GM12878 (cell line): Measurements from ENCODE around the gene PF4V1. TPM values are rescaled to one million over a fixed set of nuclear protein-coding genes. Genes with fewer than 3 reads are reported as not detected.

ENCODE experiments used
- ATAC-seq: fragments of 200-7000 bp; cut with Tn5 transposase; 3 replicates; pipeline ENCODE4 v1.9.1; 2020; ENCODE audit warnings: mild to moderate bottlenecking, moderate library complexity
- BruUV-seq: library from RNA; stranded (reverse); fragments of 400-500 nt; replicated peaks from 2 replicates; lab custom pipeline; 2021; lab: Mats Ljungman, UMichigan
- CTCF ChIA-PET: fragments of 300-600 bp; sonication (Branson Sonifier 250); formaldehyde crosslinking; extraction: SDS; loops from one replicate; lab custom pipeline; 2021; ENCODE audit warnings: inconsistent platforms; lab: Yijun Ruan, JAX
- POLR2A ChIA-PET: fragments of 350-600 bp; formaldehyde crosslinking; extraction: SDS; loops from one replicate; lab custom pipeline; 2021; ENCODE audit warnings: inconsistent platforms; lab: Charles Lee
- RAD21 ChIA-PET: fragments of 300-600 bp; sonication (Branson Sonifier 250); formaldehyde crosslinking; loops from one replicate; lab custom pipeline; 2023; ENCODE audit warnings: antibody characterized with exemption; ENCODE audit not compliant: unreplicated experiment; lab: Charles Lee
- SMC1A ChIA-PET: fragments of 300-600 bp; sonication (Branson Sonifier 250); formaldehyde crosslinking; loops from one replicate; lab custom pipeline; 2023; ENCODE audit not compliant: unreplicated experiment, uncharacterized antibody; lab: Charles Lee
- DNase-seq: peaks from one replicate; pipeline ENCODE4 v3.0.0-alpha.2; 2011; ENCODE audit warnings: low read depth, low spot score
- FAIRE-seq: peaks from 3 replicates; lab custom pipeline; 2011; peaks lifted over from hg19 to GRCh38; lab: Jason Lieb, UNC
- H2AFZ ChIP-seq: 2 replicates; pipeline ENCODE4 v1.6.0; 2011; ENCODE audit warnings: low read depth, low read length, control low read depth; ENCODE audit not compliant: control insufficient read depth
- H3K27ac ChIP-seq: 2 replicates; pipeline ENCODE4 v1.5.1; 2011; ENCODE audit warnings: control low read depth; ENCODE audit not compliant: control insufficient read depth, insufficient read depth
- H3K27me3 ChIP-seq, 2 experiments: replicated peaks in 1 of 2; 2 replicates each; pipeline versions ENCODE4 v1.6.0 to v1.6.1; 2011; ENCODE audit warnings: low read length in 1 of 2; ENCODE audit not compliant: control insufficient read depth in 2 of 2, insufficient read depth in 2 of 2
- H3K36me3 ChIP-seq, 2 experiments: 2 replicates each; pipeline ENCODE4 v1.5.1; 2011; ENCODE audit warnings: low read length in 1 of 2; ENCODE audit not compliant: control insufficient read depth in 2 of 2, insufficient read depth in 2 of 2
- H3K4me1 ChIP-seq: 2 replicates; pipeline ENCODE4 v1.6.1; 2011; ENCODE audit warnings: mild to moderate bottlenecking, low read length, moderate library complexity, mixed read lengths; ENCODE audit not compliant: control insufficient read depth, insufficient read depth
- H3K4me2 ChIP-seq: 2 replicates; pipeline ENCODE4 v1.6.0; 2011; ENCODE audit warnings: control low read depth; ENCODE audit not compliant: control insufficient read depth, insufficient read depth
- H3K4me3 ChIP-seq: fragments of 200-600 bp; sonication (generic); 2 replicates; pipeline ENCODE4 v1.5.1; 2016
- H3K79me2 ChIP-seq: 2 replicates; pipeline ENCODE4 v1.6.0; 2011; ENCODE audit warnings: low read length; ENCODE audit not compliant: control insufficient read depth, insufficient read depth
- H3K9ac ChIP-seq: 2 replicates; pipeline ENCODE4 v1.8.0; 2011; ENCODE audit warnings: low read length, control low read depth, mixed read lengths; ENCODE audit not compliant: control insufficient read depth, insufficient read depth
- H3K9me3 ChIP-seq: replicated peaks from 3 replicates; pipeline ENCODE4 v1.5.1; 2011; ENCODE audit warnings: mild to moderate bottlenecking, low read length; ENCODE audit not compliant: control insufficient read depth, insufficient read depth
- H4K20me1 ChIP-seq: 2 replicates; pipeline ENCODE4 v1.6.0; 2011; ENCODE audit not compliant: control insufficient read depth, insufficient read depth
- BACH1 ChIP-seq: fragments of 450-650 bp; IDR thresholded peaks from 2 replicates; pipeline ENCODE4 v1.6.1; 2017; ENCODE audit warnings: mild to moderate bottlenecking, borderline replicate concordance
- BRCA1 ChIP-seq: IDR thresholded peaks from 2 replicates; pipeline ENCODE4 v1.6.1; 2011; ENCODE audit warnings: low read depth, low read length, improper control_type of control experiment
- ESRRA ChIP-seq: IDR thresholded peaks from 2 replicates; pipeline ENCODE4 v1.6.1; 2012; ENCODE audit warnings: mild to moderate bottlenecking, low read length, improper control_type of control experiment
- HDAC2 ChIP-seq: fragments of 200-600 bp; sonication (generic); IDR thresholded peaks from 2 replicates; pipeline ENCODE4 v1.6.1; 2017
- HDGF ChIP-seq: fragments of 450-650 bp; IDR thresholded peaks from 2 replicates; pipeline ENCODE4 v1.6.1; 2016; ENCODE audit warnings: antibody characterized with exemption
- JUND ChIP-seq: IDR thresholded peaks from 2 replicates; pipeline ENCODE4 v1.6.1; 2012; ENCODE audit warnings: low read depth, mild to moderate bottlenecking, low read length, improper control_type of control experiment, moderate library complexity
- NBN ChIP-seq: fragments of 450-650 bp; IDR thresholded peaks from 2 replicates; pipeline ENCODE4 v1.6.1; 2016
- NRF1 ChIP-seq: conservative IDR thresholded peaks from 2 replicates; pipeline ENCODE4 v1.6.1; 2011; ENCODE audit warnings: mild to moderate bottlenecking, low read depth, low read length, improper control_type of control experiment
- PAX8 ChIP-seq: fragments of 450-650 bp; IDR thresholded peaks from 2 replicates; pipeline ENCODE4 v1.6.1; 2017; ENCODE audit warnings: mild to moderate bottlenecking, moderate library complexity
- RAD21 ChIP-seq: IDR thresholded peaks from 2 replicates; pipeline ENCODE4 v1.6.1; 2011; ENCODE audit warnings: mild to moderate bottlenecking, low read depth, low read length, moderate library complexity; ENCODE audit not compliant: insufficient read depth
- RAD51 ChIP-seq: fragments of 450-650 bp; IDR thresholded peaks from 2 replicates; pipeline ENCODE4 v1.6.1; 2016; ENCODE audit warnings: moderate library complexity, mild to moderate bottlenecking, inconsistent platforms
- SMARCA5 ChIP-seq: fragments of 450-650 bp; IDR thresholded peaks from 2 replicates; pipeline ENCODE4 v1.6.1; 2017; ENCODE audit warnings: mild to moderate bottlenecking
- TBL1XR1 ChIP-seq: IDR thresholded peaks from 2 replicates; pipeline ENCODE4 v1.6.1; 2012; ENCODE audit warnings: low read depth, low read length, improper control_type of control experiment
- TCF12 ChIP-seq: IDR thresholded peaks from 2 replicates; pipeline ENCODE4 v1.6.1; 2011; ENCODE audit warnings: low read depth, mild to moderate bottlenecking, low read length
- YY1 ChIP-seq: IDR thresholded peaks from 2 replicates; pipeline ENCODE4 v1.6.1; 2011; ENCODE audit warnings: low read depth, mild to moderate bottlenecking, low read length
- ZNF384 ChIP-seq: IDR thresholded peaks from 2 replicates; pipeline ENCODE4 v1.6.1; 2012; ENCODE audit warnings: low read depth, mild to moderate bottlenecking, low read length, improper control_type of control experiment, borderline replicate concordance
- WGBS: methylation state at CpG from one replicate; pipeline ENCODE4 v1.1.6; 2016; ENCODE audit warnings: low lambda C conversion rate; ENCODE audit not compliant: insufficient replicate concordance, insufficient coverage; ENCODE audit errors: missing lambda C conversion rate; 5-methylcytosine and 5-hydroxymethylcytosine counted together
- in situ Hi-C: fragments of 300-500 bp; cut with MboI; formaldehyde crosslinking; loops from 9 replicates; pipeline ENCODE4 v1.14.3; 2018; ENCODE audit warnings: mixed read lengths
- intact Hi-C: fragments of 100-400 bp; cut with micrococcal nuclease; formaldehyde crosslinking; loops from one replicate; pipeline ENCODE4 v1.14.2; 2022; ENCODE audit not compliant: unreplicated experiment
- polyA plus RNA-seq, 11 experiments: library from polyadenylated mRNA; depleted of rRNA in 4 of 11; unstranded in 6 of 11; stranded (reverse) in 5 of 11; fragments of >200 nt; fragmentation: Nextera tagmentation in 4 of 11; fragmentation: Illumina TruSeq in 1 of 11; extraction: Ambion mirVana in 4 of 11; extraction: Trizol in 1 of 11; gene quantifications; 1 replicate in 1 of 11; 2 replicates in 10 of 11; pipeline versions ENCODE4 v1.2.1 to v1.2.3, GENCODE V29; 2011 to 2016; ENCODE audit warnings: inconsistent platforms in 2 of 11, missing spikeins in 2 of 11, low read depth in 1 of 11
- total RNA-seq, 4 experiments: library from RNA; depleted of rRNA in 3 of 4; stranded (reverse); fragments of >200 nt in 3 of 4; fragmentation: Illumina TruSeq in 1 of 4; extraction: Trizol in 1 of 4; gene quantifications; 2 replicates each; pipeline versions ENCODE4 v1.2.1 to v1.2.3, GENCODE V29; 2013 to 2021
- TF ChIP-seq, protein P1 (sequence below): IDR thresholded peaks from 2 replicates; pipeline ENCODE4 v1.6.1; 2011; ENCODE audit warnings: low read depth, low read length, improper control_type of control experiment, borderline replicate concordance
- TF ChIP-seq, protein P2 (sequence below): fragments of 450-650 bp; IDR thresholded peaks from 2 replicates; pipeline ENCODE4 v1.6.1; 2014; ENCODE audit warnings: mild to moderate bottlenecking

Gene PF4V1
- total and polyA plus RNA-seq, 10 of the 15 experiments (the other 5 are each of a cell fraction or from before 2014, with no cell fraction given): not detected

DNA sequence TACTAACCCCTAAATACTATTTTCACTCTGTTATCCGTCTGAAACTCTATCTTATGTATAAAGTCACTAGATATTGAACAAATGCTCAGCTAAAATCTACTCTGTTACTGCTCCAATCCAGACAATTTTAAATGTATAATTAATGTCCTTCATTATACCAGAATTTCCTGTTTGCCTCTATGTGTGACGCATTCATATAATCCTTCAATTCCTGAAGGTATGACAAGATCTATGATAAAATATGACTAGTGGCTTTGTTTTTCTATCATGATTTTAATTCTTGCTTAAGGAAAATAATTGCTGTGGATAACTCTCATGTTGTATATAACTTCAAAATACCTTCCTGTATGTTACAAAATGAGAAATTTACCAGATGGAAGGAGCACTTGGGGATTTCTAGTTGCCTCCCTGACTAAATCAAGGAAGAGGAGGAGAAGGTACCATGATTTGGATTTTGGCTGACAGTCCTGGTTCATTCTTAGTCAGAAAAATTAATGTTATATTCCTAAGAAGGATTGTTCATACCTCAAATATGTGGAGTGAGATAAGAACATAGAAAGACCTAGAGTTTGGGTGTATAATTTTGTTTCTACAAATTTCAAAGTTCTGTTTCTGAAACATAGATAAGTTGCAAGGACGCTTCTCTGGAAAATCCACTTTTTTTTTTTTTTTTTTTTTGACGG, 11.7 kb upstream of the PF4V1 start:
- ChIA-PET RAD21 (no interaction called here), SMC1A (interaction anchor here (0.7 to 1.7 kb wide), 5 partner anchors 10 to 287 kb away, joined by 3 read pairs; no protein-coding TSS in a partner anchor), POLR2A (interaction anchor here (0.5 to 0.6 kb wide), 2 partner anchors 11 to 936 kb away, joined by 3 to 5 read pairs; no protein-coding TSS in a partner anchor), CTCF (no interaction called here)
- ATAC-seq (no peak), FAIRE-seq (no peak), DNase-seq (no peak)
- intact Hi-C loops: no loop called here
- in situ Hi-C loops: no loop called here
- Histone ChIP-seq H3K4me2 (no peak overlapping the region), H3K4me1 (no peaks in the 10 kb centered on the region), H3K27ac (no peak overlapping the region), H3K27me3 (peaks cover 0 to 3% of the 10 kb centered on the region in 2 experiments; a peak in 3 of 4 replicates), H4K20me1 (no peaks in the 10 kb centered on the region), H3K9ac (no peak overlapping the region), H3K4me3 (no peak overlapping the region), H3K79me2 (no peaks in the 10 kb centered on the region), H2AFZ (no peak overlapping the region), H3K9me3 (no peaks in the 10 kb centered on the region), H3K36me3 (no peaks in the 10 kb centered on the region)
- no TSS peak for BruUV-seq
- WGBS: 33% methylated on average over 3 of the region's 4 CpGs
- TF ChIP-seq TCF12 (no peak), HDGF (no peak), YY1 (no peak), ZNF384 (no peak), RAD21 (no peak), ESRRA (no peak), PAX8 (no peak), JUND (no peak)

DNA sequence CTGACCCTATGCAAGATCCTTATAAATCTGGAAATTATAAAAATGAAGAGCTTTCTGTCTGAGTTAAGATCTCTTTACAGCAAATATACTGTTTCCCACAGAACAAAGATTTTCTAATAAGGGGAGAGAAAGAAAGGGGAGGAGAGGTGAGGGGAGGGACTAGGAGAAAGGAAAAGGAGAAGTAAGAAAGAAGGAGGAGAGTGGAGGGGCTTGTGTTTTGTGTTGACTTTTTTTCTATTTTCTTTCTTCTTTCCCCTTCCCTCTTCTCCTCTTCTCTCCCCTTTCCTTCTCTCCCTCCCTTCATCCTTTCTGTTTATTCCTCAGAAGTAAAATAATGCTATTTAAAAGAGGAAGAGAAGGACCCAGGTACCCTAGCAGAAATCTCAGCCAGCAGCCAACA, 10.4 kb upstream of the PF4V1 start:
- DNase-seq: no peak
- BruUV-seq: no TSS peak
- no peak overlapping the region for H2AFZ ChIP-seq
- TF ChIP-seq, protein P1, sequence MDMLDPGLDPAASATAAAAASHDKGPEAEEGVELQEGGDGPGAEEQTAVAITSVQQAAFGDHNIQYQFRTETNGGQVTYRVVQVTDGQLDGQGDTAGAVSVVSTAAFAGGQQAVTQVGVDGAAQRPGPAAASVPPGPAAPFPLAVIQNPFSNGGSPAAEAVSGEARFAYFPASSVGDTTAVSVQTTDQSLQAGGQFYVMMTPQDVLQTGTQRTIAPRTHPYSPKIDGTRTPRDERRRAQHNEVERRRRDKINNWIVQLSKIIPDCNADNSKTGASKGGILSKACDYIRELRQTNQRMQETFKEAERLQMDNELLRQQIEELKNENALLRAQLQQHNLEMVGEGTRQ: no peak
- TF ChIP-seq BRCA1 (no peak), TBL1XR1 (no peak), NRF1 (no peak), RAD51 (no peak), TCF12 (no peak), YY1 (no peak), NBN (no peak), HDAC2 (no peak), SMARCA5 (no peak), BACH1 (no peak)
- TF ChIP-seq, protein P2, sequence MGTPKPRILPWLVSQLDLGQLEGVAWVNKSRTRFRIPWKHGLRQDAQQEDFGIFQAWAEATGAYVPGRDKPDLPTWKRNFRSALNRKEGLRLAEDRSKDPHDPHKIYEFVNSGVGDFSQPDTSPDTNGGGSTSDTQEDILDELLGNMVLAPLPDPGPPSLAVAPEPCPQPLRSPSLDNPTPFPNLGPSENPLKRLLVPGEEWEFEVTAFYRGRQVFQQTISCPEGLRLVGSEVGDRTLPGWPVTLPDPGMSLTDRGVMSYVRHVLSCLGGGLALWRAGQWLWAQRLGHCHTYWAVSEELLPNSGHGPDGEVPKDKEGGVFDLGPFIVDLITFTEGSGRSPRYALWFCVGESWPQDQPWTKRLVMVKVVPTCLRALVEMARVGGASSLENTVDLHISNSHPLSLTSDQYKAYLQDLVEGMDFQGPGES: no peak

More for the DNA sequence above, 10.4 kb upstream of the PF4V1 start:
- Histone ChIP-seq H4K20me1 (no peaks in the 10 kb centered on the region), H3K27me3 (no peaks in the 10 kb centered on the region; a peak in 1 of 4 replicates), H3K27ac (no peak overlapping the region), H3K4me2 (no peak overlapping the region), H3K9ac (no peak overlapping the region), H3K4me1 (no peaks in the 10 kb centered on the region), H3K36me3 (no peaks in the 10 kb centered on the region), H3K4me3 (no peak overlapping the region), H3K9me3 (no peaks in the 10 kb centered on the region), H3K79me2 (no peaks in the 10 kb centered on the region)
- in situ Hi-C loops (no loop called here), intact Hi-C loops (no loop called here)
- ATAC-seq: no peak
- no peak for FAIRE-seq
- RAD21 ChIA-PET: no interaction called here
- POLR2A ChIA-PET: no interaction called here
- CTCF ChIA-PET: no interaction called here
- SMC1A ChIA-PET: interaction anchor here (0.7 to 1.7 kb wide), 4 partner anchors 12 to 187 kb away, joined by 3 read pairs; no protein-coding TSS in a partner anchor
